H1 (cell line): Measurements from ENCODE around the gene LOC101059915.

Experiments
- CTCF ChIA-PET: fragments of 300-600 bp; sonication (Branson Sonifier 250); formaldehyde crosslinking; loops from one replicate; lab custom pipeline; 2021; ENCODE audit not compliant: partially characterized antibody; lab: Charles Lee
- POLR2A ChIA-PET: fragments of 300-600 bp; sonication (Branson Sonifier 250); formaldehyde crosslinking; loops from one replicate; lab custom pipeline; 2021; ENCODE audit warnings: inconsistent platforms; ENCODE audit not compliant: partially characterized antibody; lab: Charles Lee
- DNase-seq, 2 experiments: peaks; one replicate each; pipeline versions ENCODE4 v3.0.0 to v3.0.0-alpha.2; 2010 to 2022; ENCODE audit warnings: low spot score in 2 of 2, low read depth in 1 of 2, mixed read lengths in 1 of 2
- FAIRE-seq: peaks from 2 replicates; lab custom pipeline; 2011; peaks lifted over from hg19 to GRCh38; lab: Jason Lieb, UNC
- H2AFZ ChIP-seq: 2 replicates; pipeline ENCODE4 v1.8.1; 2012; ENCODE audit warnings: low read length, inconsistent platforms
- H2AK5ac ChIP-seq: 2 replicates; pipeline ENCODE4 v1.6.1; 2013; ENCODE audit warnings: low read depth, low read length
- H2BK120ac ChIP-seq: replicated peaks from 2 replicates; pipeline ENCODE3; 2013; ENCODE audit warnings: low read depth, low read length, inconsistent platforms
- H2BK12ac ChIP-seq: 2 replicates; pipeline ENCODE4 v1.6.1; 2013; ENCODE audit warnings: low read depth, low read length
- H2BK15ac ChIP-seq: 2 replicates; pipeline ENCODE4 v1.6.1; 2013; ENCODE audit warnings: low read length
- H2BK20ac ChIP-seq: 2 replicates; pipeline ENCODE4 v1.6.1; 2013; ENCODE audit warnings: low read length
- H2BK5ac ChIP-seq: 2 replicates; pipeline ENCODE4 v1.6.1; 2013; ENCODE audit warnings: low read depth, low read length
- H3K14ac ChIP-seq: 2 replicates; pipeline ENCODE4 v1.6.1; 2013; ENCODE audit warnings: inconsistent platforms; ENCODE audit not compliant: insufficient read length
- H3K18ac ChIP-seq: 2 replicates; pipeline ENCODE4 v1.6.1; 2013; ENCODE audit warnings: low read length; ENCODE audit errors: extremely low read depth
- H3K23ac ChIP-seq: 2 replicates; pipeline ENCODE4 v1.6.1; 2013; ENCODE audit warnings: inconsistent platforms; ENCODE audit not compliant: insufficient read length
- H3K23me2 ChIP-seq: 2 replicates; pipeline ENCODE4 v1.6.1; 2013; ENCODE audit warnings: low read depth, low read length
- H3K27ac ChIP-seq: 2 replicates; pipeline ENCODE4 v1.6.1; 2011; ENCODE audit warnings: low read depth, low read length, inconsistent platforms
- H3K27me3 ChIP-seq, 4 experiments: replicated peaks in 1 of 4; 1 replicate in 1 of 4; 2 replicates in 3 of 4; pipeline versions ENCODE4 v1.6.1 to v1.8.1; 2011 to 2013; ENCODE audit warnings: low read length in 3 of 4, mild to moderate bottlenecking in 3 of 4, inconsistent platforms in 2 of 4, mixed read lengths in 2 of 4, moderate library complexity in 1 of 4; ENCODE audit not compliant: control insufficient read depth in 3 of 4, insufficient read depth in 3 of 4; ENCODE audit errors: extremely low read depth in 1 of 4
- H3K36me3 ChIP-seq, 4 experiments: 2 replicates each; pipeline versions ENCODE4 v1.6.1 to v1.8.1; 2011 to 2013; ENCODE audit warnings: mild to moderate bottlenecking in 4 of 4, low read length in 3 of 4, moderate library complexity in 2 of 4, control low read depth in 1 of 4, inconsistent platforms in 1 of 4; ENCODE audit not compliant: insufficient read depth in 4 of 4, control insufficient read depth in 2 of 4
- H3K4ac ChIP-seq: replicated peaks from 2 replicates; pipeline ENCODE3; 2013; ENCODE audit warnings: low read length, low read depth, mixed read lengths, inconsistent platforms; ENCODE audit not compliant: insufficient read length
- H3K4me1 ChIP-seq, 4 experiments: replicated peaks in 1 of 4; 1 replicate in 1 of 4; 2 replicates in 3 of 4; pipeline versions ENCODE4 v1.6.1 to v1.8.1; 2011 to 2013; ENCODE audit warnings: low read length in 3 of 4, inconsistent platforms in 2 of 4, mixed read lengths in 1 of 4; ENCODE audit not compliant: insufficient read depth in 4 of 4, control insufficient read depth in 3 of 4
- H3K4me2 ChIP-seq, 2 experiments: 2 replicates each; pipeline versions ENCODE4 v1.6.1 to v1.8.1; 2011 to 2013; ENCODE audit warnings: low read depth in 2 of 2, low read length in 2 of 2, control low read depth in 1 of 2, inconsistent platforms in 1 of 2, mild to moderate bottlenecking in 1 of 2; ENCODE audit not compliant: insufficient read depth in 1 of 2
- H3K4me3 ChIP-seq, 4 experiments: fragments of 200-600, 300-600 bp in 1 of 4; sonication (generic), shearing (Covaris generic), sonication (Bioruptor Twin) in 1 of 4; 2 replicates each; pipeline versions ENCODE4 v1.5.1 to v1.8.1; 2011 to 2016; ENCODE audit warnings: low read length in 4 of 4, low read depth in 3 of 4, control low read depth in 2 of 4, inconsistent platforms in 2 of 4, mild to moderate bottlenecking in 2 of 4, mixed read lengths in 1 of 4, moderate library complexity in 1 of 4; ENCODE audit not compliant: insufficient read depth in 2 of 4; ENCODE audit errors: extremely low read depth in 1 of 4
- H3K56ac ChIP-seq: replicated peaks from 2 replicates; pipeline ENCODE3; 2013; ENCODE audit warnings: low read depth, mild to moderate bottlenecking, mixed read lengths, low read length, inconsistent platforms; ENCODE audit not compliant: insufficient read length
- H3K79me1 ChIP-seq: 2 replicates; pipeline ENCODE4 v1.6.1; 2013; ENCODE audit warnings: low read depth, low read length, control low read depth
- H3K79me2 ChIP-seq, 2 experiments: 2 replicates each; pipeline versions ENCODE4 v1.6.1 to v1.8.1; 2012 to 2013; ENCODE audit warnings: low read length in 2 of 2, mild to moderate bottlenecking in 2 of 2, inconsistent platforms in 1 of 2; ENCODE audit not compliant: insufficient read depth in 2 of 2, control insufficient read depth in 1 of 2
- H3K9ac ChIP-seq, 4 experiments: replicated peaks in 1 of 4; 1 replicate in 1 of 4; 2 replicates in 3 of 4; pipeline versions ENCODE4 v1.6.1 to v1.8.1; 2011 to 2013; ENCODE audit warnings: low read depth in 3 of 4, low read length in 3 of 4, control low read depth in 2 of 4, mild to moderate bottlenecking in 2 of 4, moderate library complexity in 2 of 4, inconsistent platforms in 1 of 4; ENCODE audit errors: extremely low read depth in 1 of 4
- H3K9me3 ChIP-seq, 2 experiments: 2 replicates each; pipeline versions ENCODE4 v1.6.1 to v1.8.1; 2012 to 2013; ENCODE audit warnings: mild to moderate bottlenecking in 2 of 2, moderate library complexity in 2 of 2, control low read depth in 1 of 2, inconsistent platforms in 1 of 2, low read depth in 1 of 2, low read length in 1 of 2, mixed read lengths in 1 of 2; ENCODE audit not compliant: insufficient read depth in 2 of 2
- H4K20me1 ChIP-seq, 2 experiments: replicated peaks in 1 of 2; 2 replicates each; pipeline versions ENCODE3 to v1.8.1; 2011 to 2013; ENCODE audit warnings: inconsistent platforms in 2 of 2, low read length in 2 of 2, mild to moderate bottlenecking in 1 of 2; ENCODE audit not compliant: insufficient read depth in 2 of 2, control insufficient read depth in 1 of 2
- H4K5ac ChIP-seq: 2 replicates; pipeline ENCODE4 v1.6.1; 2013; ENCODE audit warnings: low read length, low read depth, mixed read lengths, inconsistent platforms; ENCODE audit not compliant: insufficient read length
- H4K8ac ChIP-seq: 2 replicates; pipeline ENCODE4 v1.8.0; 2013; ENCODE audit warnings: mild to moderate bottlenecking, moderate library complexity, low read length, inconsistent platforms; ENCODE audit not compliant: insufficient read depth; ENCODE audit errors: extremely low read depth
- H4K91ac ChIP-seq: replicated peaks from 2 replicates; pipeline ENCODE3; 2013; ENCODE audit warnings: low read length, mixed read lengths, inconsistent platforms; ENCODE audit not compliant: insufficient read length
- ASH2L ChIP-seq: fragments of 200-600, 300-600 bp; sonication (generic); IDR thresholded peaks from one replicate; pipeline ENCODE4 v1.7.1; 2017; ENCODE audit warnings: low read length
- BACH1 ChIP-seq: IDR thresholded peaks from 2 replicates; pipeline ENCODE4 v1.6.1; 2012; ENCODE audit warnings: low read length, improper control_type of control experiment
- BCL11A ChIP-seq, 2 experiments: IDR thresholded peaks; one replicate each; pipeline ENCODE4 v1.6.1; 2011; ENCODE audit warnings: low read depth in 2 of 2, low read length in 2 of 2, mild to moderate bottlenecking in 2 of 2
- CHD1 ChIP-seq: IDR thresholded peaks from 2 replicates; pipeline ENCODE4 v1.6.1; 2012; ENCODE audit warnings: low read depth, low read length, improper control_type of control experiment
- EP300 ChIP-seq, 2 experiments: IDR thresholded peaks; 1 replicate in 1 of 2; 2 replicates in 1 of 2; pipeline ENCODE4 v1.6.1; 2011 to 2012; ENCODE audit warnings: low read depth in 2 of 2, low read length in 2 of 2, mild to moderate bottlenecking in 2 of 2, borderline replicate concordance in 1 of 2, inconsistent platforms in 1 of 2, moderate library complexity in 1 of 2
- EZH2 ChIP-seq: fragments of 200-600 bp; sonication (generic); IDR thresholded peaks from 2 replicates; pipeline ENCODE4 v1.7.1; 2012; ENCODE audit warnings: low read depth, mild to moderate bottlenecking, moderate library complexity, low read length, inconsistent platforms; ENCODE audit not compliant: severe bottlenecking
- HDAC2 ChIP-seq, 2 experiments: fragments of 300-600 bp in 1 of 2; sonication (generic) in 1 of 2; IDR thresholded peaks; 2 replicates each; pipeline ENCODE4 v1.6.1; 2011 to 2012; ENCODE audit warnings: low read depth in 2 of 2, low read length in 2 of 2, mild to moderate bottlenecking in 2 of 2, moderate library complexity in 2 of 2, borderline replicate concordance in 1 of 2, inconsistent platforms in 1 of 2
- KDM1A ChIP-seq: fragments of 200-600, 300-600 bp; sonication (generic); IDR thresholded peaks from 2 replicates; pipeline ENCODE4 v1.7.1; 2016; ENCODE audit warnings: mild to moderate bottlenecking, low read length, borderline replicate concordance
- KDM4A ChIP-seq: IDR thresholded peaks from one replicate; pipeline ENCODE4 v1.7.1; 2012; ENCODE audit warnings: low read depth, mild to moderate bottlenecking, moderate library complexity, low read length, inconsistent platforms; ENCODE audit not compliant: severe bottlenecking
- POLR2AphosphoS5 ChIP-seq: IDR thresholded peaks from 2 replicates; pipeline ENCODE4 v1.6.1; 2011; ENCODE audit warnings: low read depth, low read length
- TAF1 ChIP-seq: IDR thresholded peaks from 2 replicates; pipeline ENCODE4 v1.6.1; 2011; ENCODE audit warnings: mild to moderate bottlenecking, low read depth, low read length
- TEAD4 ChIP-seq: IDR thresholded peaks from 2 replicates; pipeline ENCODE4 v1.6.1; 2012; ENCODE audit warnings: low read depth, low read length, inconsistent platforms, mixed read lengths
- WGBS, 2 experiments: shearing (Covaris generic) in 1 of 2; methylation state at CpG; one replicate each; pipeline versions ENCODE4 v1.1.6 to v1.1.7; 2013 to 2015; ENCODE audit warnings: low lambda C conversion rate in 2 of 2, mixed read lengths in 2 of 2, inconsistent platforms in 1 of 2, low coverage in 1 of 2, missing lambda C conversion rate in 1 of 2; ENCODE audit not compliant: insufficient replicate concordance in 2 of 2, insufficient coverage in 1 of 2, insufficient read length in 1 of 2; ENCODE audit errors: extremely low coverage in 1 of 2, missing lambda C conversion rate in 1 of 2; 5-methylcytosine and 5-hydroxymethylcytosine counted together
- TF ChIP-seq, protein P1 (sequence below): IDR thresholded peaks from 2 replicates; pipeline ENCODE4 v1.6.1; 2012; ENCODE audit warnings: low read length, inconsistent platforms

LOC101059915 gene

DNA sequence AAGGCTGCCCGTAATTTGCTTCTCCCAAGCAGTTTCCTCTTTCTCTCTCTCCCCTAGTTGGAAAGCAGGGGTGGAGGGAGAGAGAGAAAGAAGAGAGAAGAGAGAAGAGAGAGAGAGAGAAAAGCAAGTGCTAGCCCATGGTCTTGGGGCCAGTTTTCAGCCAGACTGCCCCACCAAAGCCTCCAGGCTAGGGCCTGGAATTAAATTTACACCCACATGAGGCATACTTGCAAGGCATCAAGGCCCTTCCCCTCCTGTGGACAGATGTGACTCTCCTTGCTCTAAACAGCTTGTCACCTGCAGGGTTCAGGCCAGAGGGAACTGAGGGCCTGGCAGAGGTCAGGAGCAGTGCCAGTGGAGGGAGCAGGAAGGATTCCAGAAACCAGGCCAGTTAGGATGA lies 47.4 kb upstream of the LOC101059915 start:
- Histone ChIP-seq H3K14ac (no peak overlapping the region), H4K20me1 (no peaks in the 10 kb centered on the region), H3K9me3 (no peaks in the 10 kb centered on the region), H3K56ac (no peak overlapping the region), H3K79me1 (no peaks in the 10 kb centered on the region), H3K79me2 (no peaks in the 10 kb centered on the region), H3K23ac (no peak overlapping the region), H3K27me3 (no peaks in the 10 kb centered on the region), H3K9ac (no peak overlapping the region), H3K4me2 (no peak overlapping the region), H4K91ac (no peak overlapping the region), H2AK5ac (no peak overlapping the region), H4K5ac (no peak overlapping the region), H3K36me3 (no peaks in the 10 kb centered on the region), H3K23me2 (no peaks in the 10 kb centered on the region), H2BK15ac (no peak overlapping the region), H3K27ac (no peak overlapping the region), H4K8ac (no peak overlapping the region; the same call in 1 of the 2 replicates), H3K4me3 (no peak overlapping the region), H2AFZ (no peak overlapping the region), H3K4me1 (peaks cover 0 to 5% (median 0%) of the 10 kb centered on the region in 4 experiments; a peak in 1 of 7 replicates), H3K4ac (no peak overlapping the region), H3K18ac (no peak overlapping the region), H2BK5ac (no peak overlapping the region), H2BK12ac (no peak overlapping the region), H2BK120ac (no peak overlapping the region), H2BK20ac (no peak overlapping the region)
- WGBS, 2 experiments: no CpG with 5 or more reads among the region's 1 CpG
- no peak for FAIRE-seq
- ChIA-PET CTCF (interaction anchor here (1.4 kb wide), 1 partner anchor 31 kb away, joined by 4 read pairs; no protein-coding TSS in a partner anchor), POLR2A (no interaction called here)
- DNase-seq: no peak
- TF ChIP-seq BCL11A (IDR thresholded peaks at IDR 0.05; ENCODE audit: low read depth in 2 of 2, low read length in 2 of 2) (no peak), TEAD4 (no peak), CHD1 (no peak), EP300 (IDR thresholded peaks at IDR 0.05; ENCODE audit: borderline replicate concordance in 1 of 2, low read depth in 2 of 2, low read length in 2 of 2) (no peak), POLR2AphosphoS5 (no peak), ASH2L (no peak), HDAC2 (IDR thresholded peaks at IDR 0.05; ENCODE audit: borderline replicate concordance in 1 of 2, low read depth in 2 of 2, low read length in 2 of 2) (no peak), TAF1 (no peak), EZH2 (no peak), KDM4A (no peak), KDM1A (no peak), BACH1 (no peak)
- TF ChIP-seq, protein P1, sequence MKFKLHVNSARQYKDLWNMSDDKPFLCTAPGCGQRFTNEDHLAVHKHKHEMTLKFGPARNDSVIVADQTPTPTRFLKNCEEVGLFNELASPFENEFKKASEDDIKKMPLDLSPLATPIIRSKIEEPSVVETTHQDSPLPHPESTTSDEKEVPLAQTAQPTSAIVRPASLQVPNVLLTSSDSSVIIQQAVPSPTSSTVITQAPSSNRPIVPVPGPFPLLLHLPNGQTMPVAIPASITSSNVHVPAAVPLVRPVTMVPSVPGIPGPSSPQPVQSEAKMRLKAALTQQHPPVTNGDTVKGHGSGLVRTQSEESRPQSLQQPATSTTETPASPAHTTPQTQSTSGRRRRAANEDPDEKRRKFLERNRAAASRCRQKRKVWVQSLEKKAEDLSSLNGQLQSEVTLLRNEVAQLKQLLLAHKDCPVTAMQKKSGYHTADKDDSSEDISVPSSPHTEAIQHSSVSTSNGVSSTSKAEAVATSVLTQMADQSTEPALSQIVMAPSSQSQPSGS: no peak
